Muscle of leg (tissue), 11 donors: ENCODE data around the gene CLSTN1. TPM values are rescaled to one million over a fixed set of nuclear protein-coding genes. Genes with fewer than 3 reads are reported as not detected.

Source experiments
- DNase-seq: peaks from one replicate; pipeline ENCODE4 v3.0.0; 2013
- H3K27ac ChIP-seq: one replicate; pipeline ENCODE4 v1.5.1; 2013; ENCODE audit warnings: mild to moderate bottlenecking, low read length, control low read depth
- H3K27me3 ChIP-seq: one replicate; pipeline ENCODE4 v1.6.1; 2013; ENCODE audit warnings: low read length; ENCODE audit not compliant: control insufficient read depth, insufficient read depth
- H3K36me3 ChIP-seq: one replicate; pipeline ENCODE4 v1.6.1; 2013; ENCODE audit warnings: low read length; ENCODE audit not compliant: control insufficient read depth, insufficient read depth
- H3K4me1 ChIP-seq: one replicate; pipeline ENCODE4 v1.6.1; 2013; ENCODE audit warnings: low read length; ENCODE audit not compliant: control insufficient read depth, insufficient read depth
- H3K4me3 ChIP-seq: one replicate; pipeline ENCODE4 v1.5.1; 2013; ENCODE audit warnings: low read length, control low read depth
- H3K9me3 ChIP-seq: replicated peaks from 2 replicates; pipeline ENCODE4 v1.6.1; 2013; ENCODE audit warnings: low read depth, low read length; ENCODE audit not compliant: control insufficient read depth
- WGBS: methylation state at CpG from one replicate; pipeline ENCODE4 v1.1.5; 2013; ENCODE audit warnings: missing lambda C conversion rate; ENCODE audit not compliant: insufficient coverage; 5-methylcytosine and 5-hydroxymethylcytosine counted together
- polyA plus RNA-seq, 8 donors: library from polyadenylated mRNA; unstranded; fragments of 120-200 nt; gene quantifications; one replicate each; pipeline versions ENCODE4 v1.2.1 to v1.2.3, GENCODE V29; 2013; ENCODE audit warnings: inconsistent platforms in 1 of 8, low replicate concordance in 1 of 8; ENCODE audit not compliant: insufficient read length in 8 of 8, insufficient read depth in 1 of 8
- total RNA-seq: library from RNA; stranded (reverse); fragments of 120-200 nt; gene quantifications from one replicate; pipeline ENCODE4 v1.2.4, GENCODE V29; 2013

The CLSTN1 gene
- total and polyA plus RNA-seq, 9 donors: 39.3 to 102 (median 82.5) TPM

DNA sequence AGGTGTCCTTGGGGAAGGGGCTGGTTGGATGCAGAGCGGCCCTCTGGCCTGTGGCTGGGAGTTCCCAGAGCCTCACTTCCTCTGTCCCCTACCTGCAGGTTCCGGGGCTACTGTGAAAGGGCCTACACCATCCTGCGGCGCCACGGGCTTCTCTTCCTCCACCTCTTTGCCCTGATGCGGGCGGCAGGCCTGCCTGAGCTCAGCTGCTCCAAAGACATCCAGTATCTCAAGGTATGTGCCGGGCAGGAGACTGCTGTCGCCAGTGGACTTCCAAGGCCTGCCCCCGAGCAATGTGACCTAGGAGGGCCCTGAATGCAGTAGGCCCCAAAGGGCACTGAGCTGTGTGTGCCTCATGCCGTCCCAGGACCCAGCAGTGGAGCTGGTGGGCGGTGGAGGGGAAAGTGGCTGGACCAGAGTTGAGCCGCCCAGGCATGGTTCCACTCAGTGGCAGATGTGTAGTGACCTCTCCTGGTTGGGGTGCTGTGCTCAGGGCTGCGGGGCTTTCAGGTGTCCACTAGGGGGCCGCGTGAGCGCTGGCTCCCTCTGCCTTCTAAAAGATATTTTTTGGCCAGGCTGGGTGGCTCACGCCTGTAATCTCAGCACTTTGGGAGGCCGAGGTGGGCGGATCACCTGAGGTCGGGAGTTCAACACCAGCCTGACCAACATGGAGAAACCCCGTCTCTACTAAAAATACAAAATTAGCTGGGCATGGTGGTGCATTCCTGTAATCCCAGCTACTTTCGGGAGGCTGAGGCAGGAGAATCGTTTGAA is 98.9 kb downstream of the CLSTN1 start:
- Histone ChIP-seq H3K27me3 (no peaks in the 10 kb centered on the region), H3K9me3 (peaks cover 10% of the 10 kb centered on the region), H3K4me1 (peaks cover 5% of the 10 kb centered on the region), H3K27ac (no peak overlapping the region), H3K4me3 (no peak overlapping the region), H3K36me3 (peaks cover 34% of the 10 kb centered on the region)
- 59% methylated on average over 14 of the region's 24 CpGs for WGBS
- DNase-seq: no peak

- Histone ChIP-seq H3K4me1 (peaks cover 5% of the 10 kb centered on the region), H3K27ac (no peak overlapping the region), H3K9me3 (peaks cover 10% of the 10 kb centered on the region), H3K4me3 (no peak overlapping the region), H3K27me3 (no peaks in the 10 kb centered on the region), H3K36me3 (peaks cover 26% of the 10 kb centered on the region)
- 100% methylated on average over 5 of the region's 6 CpGs for WGBS
- no peak for DNase-seq
Measured at GRCh38 chr1:9723926-9724325, 99.8 kb downstream of the CLSTN1 start.

- Histone ChIP-seq H3K4me3 (no peak overlapping the region), H3K27me3 (no peaks in the 10 kb centered on the region), H3K4me1 (peaks cover 5% of the 10 kb centered on the region), H3K9me3 (peaks cover 10% of the 10 kb centered on the region), H3K27ac (no peak overlapping the region), H3K36me3 (peaks cover 19% of the 10 kb centered on the region)
- WGBS: 95% methylated on average over 8 of the region's 14 CpGs
- DNase-seq: no peak
Measured at GRCh38 chr1:9723068-9723805, 100.5 kb downstream of the CLSTN1 start.

DNA sequence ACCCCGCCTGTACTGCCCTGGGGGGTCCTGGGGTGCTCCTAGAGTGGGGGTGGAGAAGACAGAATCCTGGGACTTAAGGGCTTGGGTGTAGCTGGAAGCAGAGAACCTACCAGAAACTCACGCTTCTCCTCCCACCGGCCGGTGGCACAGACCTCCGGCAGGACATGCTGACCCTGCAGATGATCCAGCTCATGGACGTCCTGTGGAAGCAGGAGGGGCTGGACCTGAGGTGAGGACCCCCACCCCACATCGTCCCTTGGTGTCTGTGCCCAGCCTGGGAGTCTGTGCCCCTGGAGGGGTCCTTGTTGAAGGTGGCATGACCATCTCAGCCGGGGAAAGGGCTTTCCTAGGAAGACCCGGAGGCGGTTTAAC is 101.4 kb downstream of the CLSTN1 start:
- no peak for DNase-seq
- H3K4me3 ChIP-seq: no peak overlapping the region
- peaks cover 10% of the 10 kb centered on the region for H3K9me3 ChIP-seq
- no peak overlapping the region for H3K27ac ChIP-seq
- no peaks in the 10 kb centered on the region for H3K27me3 ChIP-seq
- peaks cover 13% of the 10 kb centered on the region for H3K4me1 ChIP-seq
- WGBS: 94% methylated on average over 5 of the region's 10 CpGs
- H3K36me3 ChIP-seq: peaks cover 13% of the 10 kb centered on the region

DNA sequence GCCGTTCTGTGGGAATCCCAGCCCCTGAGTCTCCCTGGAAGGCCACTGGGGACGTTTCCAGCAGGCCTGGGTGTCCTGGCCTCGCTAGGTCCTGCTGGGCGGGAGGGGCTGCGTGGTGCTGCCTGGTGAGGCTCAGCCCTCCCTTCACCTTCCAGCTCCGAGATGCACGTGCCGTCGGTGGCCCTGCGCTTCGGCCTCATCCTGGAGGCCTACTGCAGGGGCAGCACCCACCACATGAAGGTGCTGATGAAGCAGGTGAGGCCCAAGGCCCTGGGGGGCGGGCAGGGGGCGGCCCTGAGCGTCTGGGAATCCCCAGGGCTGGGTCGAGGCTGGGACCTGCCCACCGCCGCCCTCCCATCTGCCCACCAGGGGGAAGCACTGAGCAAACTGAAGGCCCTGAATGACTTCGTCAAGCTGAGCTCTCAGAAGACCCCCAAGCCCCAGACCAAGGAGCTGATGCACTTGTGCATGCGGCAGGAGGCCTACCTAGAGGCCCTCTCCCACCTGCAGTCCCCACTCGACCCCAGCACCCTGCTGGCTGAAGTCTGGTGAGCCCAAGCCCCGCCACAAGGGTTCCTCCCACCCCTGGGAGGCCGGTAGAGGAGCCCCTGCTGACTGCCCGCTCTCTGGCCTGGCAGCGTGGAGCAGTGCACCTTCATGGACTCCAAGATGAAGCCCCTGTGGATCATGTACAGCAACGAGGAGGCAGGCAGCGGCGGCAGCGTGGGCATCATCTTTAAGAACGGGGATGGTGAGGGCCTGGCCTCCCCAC is 102.0 kb downstream of the CLSTN1 start:
- peaks cover 17% of the 10 kb centered on the region for H3K4me1 ChIP-seq
- no peak overlapping the region for H3K27ac ChIP-seq
- peaks cover 10% of the 10 kb centered on the region for H3K9me3 ChIP-seq
- H3K27me3 ChIP-seq: no peaks in the 10 kb centered on the region
- no peak overlapping the region for H3K4me3 ChIP-seq
- H3K36me3 ChIP-seq: peaks cover 11% of the 10 kb centered on the region
- WGBS: 57% methylated on average over 26 of the region's 29 CpGs
- no peak for DNase-seq

- 78% methylated on average over 29 of the region's 34 CpGs for WGBS
- peaks cover 11% of the 10 kb centered on the region for H3K36me3 ChIP-seq
Measured at GRCh38 chr1:9720785-9721605, 102.8 kb downstream of the CLSTN1 start.

DNA sequence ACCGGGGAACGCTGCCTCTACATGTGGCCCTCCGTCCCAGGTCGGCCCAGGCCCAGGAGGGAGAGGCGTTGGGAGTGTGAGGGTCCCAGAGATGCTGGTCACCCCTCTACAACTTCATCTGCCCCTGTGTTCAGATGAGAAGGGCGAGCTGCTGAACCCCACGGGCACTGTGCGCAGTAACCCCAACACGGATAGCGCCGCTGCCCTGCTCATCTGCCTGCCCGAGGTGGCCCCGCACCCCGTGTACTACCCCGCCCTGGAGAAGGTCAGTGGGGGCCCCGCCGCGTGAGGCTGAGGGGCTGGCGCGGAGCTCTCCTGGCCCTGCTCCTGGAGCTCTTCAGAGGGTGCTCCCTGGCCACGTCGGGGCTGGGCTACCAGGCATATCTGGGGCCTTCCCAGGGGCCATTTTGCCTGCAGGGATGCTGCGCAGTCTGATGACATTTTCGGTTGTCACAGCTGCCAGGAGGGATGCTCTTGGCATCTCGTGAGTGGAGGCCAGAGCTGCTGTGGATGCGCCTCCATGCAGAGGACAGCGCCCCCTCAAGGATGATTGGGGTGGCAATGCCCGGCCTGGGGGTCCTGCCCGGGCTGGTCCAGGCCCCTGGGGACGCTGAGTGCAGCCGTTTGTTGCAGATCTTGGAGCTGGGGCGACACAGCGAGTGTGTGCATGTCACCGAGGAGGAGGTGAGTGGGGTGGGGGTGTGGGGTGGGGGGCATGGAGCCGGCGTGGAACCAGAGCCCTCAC is 103.6 kb downstream of the CLSTN1 start:
- peaks cover 10% of the 10 kb centered on the region for H3K9me3 ChIP-seq
- no peak overlapping the region for H3K4me3 ChIP-seq
- H3K27ac ChIP-seq: no peak overlapping the region
- H3K36me3 ChIP-seq: peaks cover 11% of the 10 kb centered on the region
- peaks cover 14% of the 10 kb centered on the region for H3K4me1 ChIP-seq
- no peaks in the 10 kb centered on the region for H3K27me3 ChIP-seq
- 86% methylated on average over 27 of the region's 36 CpGs for WGBS
- DNase-seq: no peak

More at GRCh38 chr1:9720785-9721605, 102.8 kb downstream of the CLSTN1 start:
- H3K27ac ChIP-seq: no peak overlapping the region
- peaks cover 14% of the 10 kb centered on the region for H3K4me1 ChIP-seq
- H3K4me3 ChIP-seq: no peak overlapping the region
- no peak for DNase-seq
- H3K27me3 ChIP-seq: no peaks in the 10 kb centered on the region
- peaks cover 10% of the 10 kb centered on the region for H3K9me3 ChIP-seq

GRCh38 chr1:9718006-9718680 is 105.6 kb downstream of the CLSTN1 start:
- DNase-seq: no peak
- Histone ChIP-seq H3K9me3 (peaks cover 4% of the 10 kb centered on the region), H3K27ac (no peak overlapping the region), H3K36me3 (peaks cover 2% of the 10 kb centered on the region), H3K4me1 (peaks cover 14% of the 10 kb centered on the region), H3K4me3 (no peak overlapping the region), H3K27me3 (no peaks in the 10 kb centered on the region)
- 65% methylated on average over 4 of the region's 10 CpGs for WGBS
